ENCODE data around the gene ERRFI1. TPM values are rescaled to one million over a fixed set of nuclear protein-coding genes. Genes with fewer than 3 reads are reported as not detected.
"Not testable (repeated sequence)": the region's sequence is repeated elsewhere in the genome, so short reads cannot be mapped to it uniquely, and the experiment has no call there.

Gene ERRFI1, protein sequence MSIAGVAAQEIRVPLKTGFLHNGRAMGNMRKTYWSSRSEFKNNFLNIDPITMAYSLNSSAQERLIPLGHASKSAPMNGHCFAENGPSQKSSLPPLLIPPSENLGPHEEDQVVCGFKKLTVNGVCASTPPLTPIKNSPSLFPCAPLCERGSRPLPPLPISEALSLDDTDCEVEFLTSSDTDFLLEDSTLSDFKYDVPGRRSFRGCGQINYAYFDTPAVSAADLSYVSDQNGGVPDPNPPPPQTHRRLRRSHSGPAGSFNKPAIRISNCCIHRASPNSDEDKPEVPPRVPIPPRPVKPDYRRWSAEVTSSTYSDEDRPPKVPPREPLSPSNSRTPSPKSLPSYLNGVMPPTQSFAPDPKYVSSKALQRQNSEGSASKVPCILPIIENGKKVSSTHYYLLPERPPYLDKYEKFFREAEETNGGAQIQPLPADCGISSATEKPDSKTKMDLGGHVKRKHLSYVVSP
- 11.1 TPM for total RNA-seq
- long read RNA-seq, transcript ERRFI1-201 (4 exons, 3,104 nt): major isoform, 7 of 17 reads
- long read RNA-seq, partial matches to known transcripts: 5 of 17 reads
- long read RNA-seq, other reads (novel, unspliced or antisense): 3 of 17 reads

DNA sequence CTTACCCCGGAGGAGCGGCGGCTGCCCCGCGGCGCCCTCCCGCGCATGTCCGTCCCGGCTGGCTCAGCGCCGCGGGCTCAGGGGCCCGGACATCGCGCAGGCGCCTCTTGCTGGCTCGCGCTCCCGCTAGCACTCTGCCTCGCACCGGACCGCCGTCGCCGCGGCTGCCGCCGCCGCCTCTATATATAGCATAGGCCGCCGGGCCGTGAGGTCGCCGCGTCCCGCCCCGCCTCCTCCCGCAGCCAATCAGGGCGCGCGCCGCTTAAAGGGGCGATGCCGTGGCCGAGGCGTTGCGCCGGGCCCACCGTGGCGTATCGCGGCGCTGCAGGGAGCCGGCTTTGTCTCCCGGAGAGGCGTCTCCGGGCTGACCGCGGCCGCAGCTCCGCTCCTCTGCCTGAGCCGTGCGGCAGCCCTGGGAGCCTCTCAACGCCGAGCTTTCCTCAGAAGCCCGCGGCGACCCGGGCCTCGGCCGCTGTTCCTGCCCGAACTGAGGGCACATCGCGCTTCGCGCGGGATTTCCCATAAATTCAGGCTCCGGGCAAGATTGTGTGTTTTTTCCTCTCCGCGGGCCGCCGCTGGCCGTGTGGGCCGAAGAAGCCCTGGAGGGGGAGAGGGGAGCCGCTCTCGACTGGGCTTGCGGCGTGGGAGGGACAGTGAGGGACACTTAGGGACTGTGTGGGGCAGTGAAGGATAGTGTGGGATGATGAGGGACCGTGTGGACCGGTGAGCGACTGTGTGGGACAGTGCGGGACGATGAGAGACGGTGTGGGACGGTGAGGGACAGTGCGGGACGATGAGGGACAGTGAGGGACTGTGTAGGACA, at the start of gene ERRFI1:
ERRFI1 (minus strand) TSS at position 157 of the 823 bp plus-strand sequence. CDS start 10,690 bp downstream, outside the sequence.
- ATAC-seq (ENCODE audit: poor library complexity): peak; percentile 97
- peak; percentile 97 for DNase-seq
- intact Hi-C loops (cut with DNase I): loop anchor here (5.0 kb wide), 1 partner anchor 291 kb away; the partner anchor contains the start of gene SLC45A1

DNA sequence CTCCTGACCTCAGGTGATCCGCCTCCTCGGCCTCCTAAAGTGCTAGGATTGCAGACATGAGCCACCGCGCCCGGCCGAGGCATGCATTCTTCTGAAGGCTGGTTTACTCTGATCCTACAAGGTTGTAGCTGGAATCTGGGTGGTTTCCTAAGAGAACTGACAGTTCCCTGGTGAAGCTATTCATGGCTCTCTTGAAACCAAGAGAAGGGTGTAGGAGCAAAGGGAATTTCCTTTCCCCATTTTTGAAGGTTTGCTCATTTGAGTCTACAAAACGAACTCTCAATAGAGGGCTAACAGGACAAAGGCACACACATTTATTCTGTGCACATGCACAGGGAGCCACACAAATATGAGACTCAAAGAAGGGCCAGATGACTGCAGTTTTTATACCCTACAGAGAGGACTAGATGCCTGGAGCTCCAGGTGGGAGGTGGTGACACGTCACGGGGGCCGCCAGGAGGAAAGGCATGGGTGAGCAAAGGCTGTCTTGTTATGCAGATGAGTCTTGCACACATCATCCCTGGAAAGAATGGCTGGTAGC, 49.5 kb upstream of the ERRFI1 start:
- ATAC-seq (ENCODE audit: poor library complexity) (no peak), DNase-seq (no peak)
- intact Hi-C loops (cut with DNase I): no loop called here

DNA sequence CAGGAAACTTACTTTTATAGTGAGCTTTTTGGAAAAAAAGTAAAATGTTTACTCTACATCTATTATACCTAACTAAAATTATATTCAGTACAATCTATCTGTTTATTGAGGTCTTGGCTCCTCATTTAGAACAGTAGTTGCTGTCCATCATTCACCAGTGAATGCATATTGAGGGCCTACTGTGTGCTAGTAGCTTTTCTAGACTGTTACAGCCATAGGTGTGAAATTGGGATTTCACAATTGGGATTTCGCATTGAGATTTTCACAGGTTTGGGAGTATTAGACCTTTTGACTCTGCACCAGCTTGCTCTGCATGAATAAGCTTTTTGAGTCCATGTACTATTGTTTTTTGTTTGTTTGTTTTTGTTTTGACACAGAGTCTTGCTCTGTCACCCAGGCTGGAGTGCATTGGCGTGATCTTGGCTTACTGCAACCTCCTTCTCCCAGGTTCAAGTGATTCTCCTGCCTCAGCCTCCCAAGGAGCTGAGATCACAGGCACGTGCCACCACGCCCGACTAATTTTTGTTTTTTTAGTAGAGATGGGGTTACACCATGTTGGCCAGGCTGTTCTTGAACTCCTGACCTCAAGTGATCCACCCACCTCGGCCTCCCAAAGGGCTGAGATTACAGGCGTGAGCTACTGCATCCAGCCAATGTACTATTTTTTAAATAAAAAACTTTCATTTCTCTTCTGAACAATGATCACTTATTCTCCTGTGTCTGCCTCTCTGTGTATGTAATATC, 47.2 kb upstream of the ERRFI1 start:
- intact Hi-C loops (cut with DNase I): no loop called here
- ATAC-seq (ENCODE audit: poor library complexity): peak; percentile 26
- DNase-seq: peak; percentile 53

DNA sequence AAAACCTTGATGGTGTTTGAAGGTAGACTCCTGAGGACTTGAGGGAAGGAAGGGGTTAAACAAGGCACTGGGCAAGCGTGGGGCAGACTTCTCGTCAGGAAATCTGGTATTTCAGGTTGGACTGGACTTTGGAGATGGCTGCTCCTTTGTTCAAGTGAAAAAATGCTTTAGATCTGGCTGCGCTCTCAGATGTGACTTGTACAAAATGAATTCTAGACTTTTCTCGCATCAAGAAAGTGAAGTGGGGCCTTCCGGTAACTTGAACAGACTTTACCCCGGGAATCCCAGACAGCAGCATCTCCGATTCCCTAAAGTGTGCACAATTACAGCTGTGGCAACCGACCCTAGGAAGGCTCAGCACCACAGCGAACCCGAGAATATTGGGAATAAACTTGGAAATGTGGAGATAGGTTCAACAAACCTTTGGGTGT, 44.3 kb upstream of the ERRFI1 start:
- intact Hi-C loops (cut with DNase I): no loop called here
- ATAC-seq (ENCODE audit: poor library complexity) (no peak), DNase-seq (no peak)

DNA sequence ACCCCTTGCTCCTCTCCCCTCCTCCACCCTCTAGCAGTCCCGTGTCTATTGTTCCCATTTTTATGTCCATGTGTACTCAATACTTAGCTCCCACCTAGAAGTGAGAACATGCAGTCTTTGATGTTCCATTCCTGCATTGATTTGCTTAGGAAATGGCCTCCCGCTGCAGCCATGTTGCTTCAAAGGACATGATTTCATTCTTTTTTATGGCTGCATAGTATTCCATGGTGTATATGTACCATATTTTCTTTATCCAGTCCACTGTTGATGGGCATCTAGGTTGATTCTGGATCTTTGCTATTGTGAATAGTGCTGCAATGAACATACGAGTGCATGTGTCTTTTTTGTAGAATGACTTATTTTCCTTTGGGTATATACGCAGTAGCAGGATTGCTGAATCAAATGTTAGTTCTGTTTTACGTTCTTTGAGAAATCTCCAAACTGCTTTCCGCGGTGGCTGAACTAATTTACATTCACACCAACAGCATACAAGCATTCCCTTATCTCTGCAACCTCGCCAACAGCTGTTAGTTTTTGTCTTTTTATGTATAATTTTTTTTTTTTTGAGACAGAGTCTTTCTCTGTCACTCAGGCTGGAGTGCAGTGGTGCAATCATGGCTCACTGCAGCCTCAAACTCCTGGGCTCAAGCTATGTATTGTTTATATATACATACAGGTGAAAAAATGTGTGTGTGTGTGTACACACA, 43.7 kb upstream of the ERRFI1 start:
- ATAC-seq (ENCODE audit: poor library complexity); DNase-seq; intact Hi-C loops (cut with DNase I): not testable (repeated sequence)

DNA sequence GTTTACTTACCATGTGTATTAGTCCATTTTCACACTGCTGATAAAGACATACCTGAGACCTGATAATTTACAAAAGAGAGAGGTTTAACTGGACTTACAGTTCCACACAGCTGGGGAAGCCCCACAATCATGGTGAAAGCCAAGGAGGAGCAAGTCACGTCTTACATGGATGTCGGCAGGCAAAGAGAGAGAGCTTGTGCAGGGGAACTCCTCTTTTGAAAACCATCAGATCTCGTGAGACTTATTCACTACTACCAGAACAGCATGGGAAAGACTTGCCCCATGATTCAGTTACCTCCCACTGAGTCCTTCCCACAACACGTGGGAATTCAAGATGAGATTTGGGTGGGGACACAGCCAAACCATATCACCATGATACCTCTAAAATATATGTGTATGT, 39.3 kb upstream of the ERRFI1 start:
- DNase-seq (no peak), ATAC-seq (ENCODE audit: poor library complexity) (no peak)
- intact Hi-C loops (cut with DNase I): no loop called here

DNA sequence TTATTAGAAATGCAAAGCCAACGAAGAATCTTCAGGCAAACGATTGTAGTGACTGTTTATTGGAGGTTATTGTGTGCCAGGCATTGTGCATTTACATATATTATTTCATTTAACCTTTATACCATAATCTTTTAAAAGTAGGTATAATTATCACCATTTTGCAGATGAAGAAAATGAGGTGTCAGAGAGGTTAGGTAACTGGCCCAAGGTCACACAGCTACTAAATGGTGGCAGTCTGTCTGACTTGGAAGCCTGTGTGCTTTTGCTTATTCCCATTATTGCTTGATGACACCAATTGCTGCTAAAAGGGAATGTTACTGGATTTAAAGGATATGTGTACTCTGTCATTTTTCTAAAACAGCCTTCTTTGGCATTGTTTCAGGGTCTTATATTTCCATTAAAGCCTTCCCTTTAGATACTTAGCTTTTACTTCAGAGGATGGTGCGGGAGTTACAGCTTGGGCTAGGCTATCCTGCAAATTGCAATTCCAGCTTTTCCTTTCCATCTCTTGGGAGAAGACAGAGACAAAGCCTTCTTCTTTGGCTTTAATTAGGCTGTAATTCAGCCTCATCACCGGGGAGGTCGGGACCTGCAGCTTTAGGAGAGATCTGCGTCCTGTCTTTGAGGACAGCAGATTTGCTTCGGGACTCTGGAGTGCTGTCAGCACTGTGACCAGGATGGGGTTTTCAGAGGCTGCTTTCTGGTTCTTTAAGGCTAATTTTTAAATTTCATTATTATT, 37.4 kb upstream of the ERRFI1 start:
- no peak for ATAC-seq (ENCODE audit: poor library complexity)
- no peak for DNase-seq
- intact Hi-C loops (cut with DNase I): no loop called here

DNA sequence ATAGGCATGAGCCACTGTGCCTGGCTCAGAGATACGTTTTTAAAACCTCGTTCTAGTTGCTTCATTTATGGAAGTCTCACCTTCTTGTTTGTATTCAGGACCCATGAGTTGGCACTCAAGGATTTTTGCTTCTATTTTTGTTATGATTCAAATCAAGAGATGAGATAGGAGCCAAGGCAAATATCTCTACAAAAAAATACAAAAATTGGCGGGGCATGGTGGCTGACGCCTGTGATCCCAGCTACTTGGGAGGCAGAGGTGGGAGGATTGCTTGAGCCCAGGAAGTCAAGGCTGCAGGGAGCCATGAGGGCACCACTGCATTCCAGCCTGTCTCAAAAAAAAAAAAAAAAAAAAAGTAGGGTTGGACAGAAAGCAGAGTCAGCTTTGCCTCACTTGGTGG, 36.8 kb upstream of the ERRFI1 start:
- intact Hi-C loops (cut with DNase I): no loop called here
- ATAC-seq (ENCODE audit: poor library complexity): no peak
- no peak for DNase-seq

DNA sequence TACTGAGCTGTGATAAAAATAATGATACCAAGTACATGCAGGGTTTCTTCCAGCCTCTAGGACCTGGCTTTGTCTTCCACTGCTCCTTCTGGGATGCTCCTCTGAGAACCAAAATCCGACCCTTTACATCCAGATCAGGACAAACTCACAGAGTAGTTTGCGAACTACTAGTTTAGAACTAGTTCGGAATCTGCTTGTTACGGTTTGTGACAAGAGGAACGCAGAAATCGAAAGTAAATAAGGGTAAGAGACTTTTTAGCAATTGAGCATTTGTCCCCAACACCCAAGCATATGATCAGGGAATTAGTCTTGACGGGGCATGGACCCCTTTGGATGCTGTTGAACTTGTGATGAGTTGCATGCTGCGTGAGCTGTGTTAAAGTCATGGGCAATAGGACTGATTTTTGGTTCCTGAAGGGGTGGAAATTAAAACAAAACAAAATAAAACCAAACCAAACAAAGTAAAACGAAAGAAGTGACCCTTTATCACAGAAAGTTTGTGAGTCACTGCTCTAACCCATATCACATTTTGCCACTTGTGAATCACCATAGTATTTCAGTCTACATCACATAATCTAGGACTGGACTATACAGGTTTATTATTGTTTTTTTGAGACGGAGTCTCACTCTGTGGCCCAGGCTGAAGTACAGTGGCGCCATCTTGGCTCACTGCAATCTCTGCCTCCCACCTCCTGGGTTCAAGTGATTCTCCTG, 35.7 kb upstream of the ERRFI1 start:
- DNase-seq: no peak
- no peak for ATAC-seq (ENCODE audit: poor library complexity)
- intact Hi-C loops (cut with DNase I): no loop called here

DNA sequence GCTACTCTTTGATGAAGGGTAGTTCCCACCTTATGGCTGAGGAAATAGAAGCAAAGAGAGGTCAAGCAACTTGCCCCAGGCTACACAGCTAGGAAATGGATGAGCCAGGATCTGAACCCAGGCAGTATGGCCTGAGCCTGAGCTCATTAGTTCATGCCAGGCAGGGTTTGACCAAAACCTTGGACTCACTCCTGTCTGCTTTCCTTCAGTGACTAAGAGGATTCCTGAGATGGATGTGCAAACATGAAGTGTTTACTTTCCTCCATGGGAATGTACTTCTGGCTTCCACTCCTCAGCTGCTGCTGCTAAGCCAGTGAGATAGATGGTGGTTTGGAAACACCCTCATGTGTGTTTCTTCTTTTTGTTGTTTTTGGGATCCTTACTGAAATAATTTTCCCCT, 35.1 kb upstream of the ERRFI1 start:
- intact Hi-C loops (cut with DNase I): no loop called here
- no peak for DNase-seq
- ATAC-seq (ENCODE audit: poor library complexity): peak; percentile 51

DNA sequence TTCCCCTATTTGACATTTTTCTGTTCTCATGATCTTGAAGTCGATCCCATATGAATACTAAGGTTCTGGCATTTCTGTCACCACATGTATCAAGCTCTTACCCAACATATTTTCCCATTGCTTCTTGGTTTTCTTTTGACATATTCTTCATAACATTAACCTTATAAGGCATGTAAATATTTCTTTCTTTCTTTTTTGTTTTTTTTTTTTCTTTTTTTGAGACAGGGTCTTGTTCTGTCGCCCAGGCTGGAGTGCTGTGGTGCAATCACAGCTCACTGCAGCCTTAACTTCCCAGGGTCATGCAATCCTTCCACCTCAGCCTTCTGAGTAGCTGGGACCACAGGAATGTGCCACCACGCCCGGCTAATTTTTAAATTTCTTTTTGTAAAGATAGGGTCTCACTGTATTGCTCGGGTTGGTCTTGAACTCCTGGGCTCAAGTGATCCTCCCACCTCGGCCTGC, 33.1 kb upstream of the ERRFI1 start:
- intact Hi-C loops (cut with DNase I): no loop called here
- ATAC-seq (ENCODE audit: poor library complexity) (no peak), DNase-seq (no peak)

DNA sequence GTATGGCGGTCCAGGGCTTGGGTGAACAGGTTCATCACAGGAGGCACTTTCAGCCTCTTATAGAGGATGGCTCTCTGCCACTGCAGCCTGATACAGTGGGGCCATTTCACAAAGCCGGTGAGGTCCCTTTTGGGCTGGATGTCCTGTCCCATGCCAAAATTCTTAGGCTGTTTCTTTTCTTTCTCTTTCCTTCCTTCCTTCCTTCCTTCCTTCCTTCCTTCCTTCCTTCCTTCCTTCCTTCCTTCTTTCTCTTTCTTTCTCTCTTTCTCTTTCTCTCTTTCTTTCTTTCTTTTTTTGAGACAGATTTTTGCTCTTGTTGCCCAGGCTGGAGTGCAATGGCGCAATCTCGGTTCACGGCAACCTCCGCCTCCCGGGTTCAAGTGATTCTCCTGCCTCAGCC, 31.7 kb upstream of the ERRFI1 start:
- intact Hi-C loops (cut with DNase I); ATAC-seq (ENCODE audit: poor library complexity); DNase-seq: not testable (repeated sequence)

DNA sequence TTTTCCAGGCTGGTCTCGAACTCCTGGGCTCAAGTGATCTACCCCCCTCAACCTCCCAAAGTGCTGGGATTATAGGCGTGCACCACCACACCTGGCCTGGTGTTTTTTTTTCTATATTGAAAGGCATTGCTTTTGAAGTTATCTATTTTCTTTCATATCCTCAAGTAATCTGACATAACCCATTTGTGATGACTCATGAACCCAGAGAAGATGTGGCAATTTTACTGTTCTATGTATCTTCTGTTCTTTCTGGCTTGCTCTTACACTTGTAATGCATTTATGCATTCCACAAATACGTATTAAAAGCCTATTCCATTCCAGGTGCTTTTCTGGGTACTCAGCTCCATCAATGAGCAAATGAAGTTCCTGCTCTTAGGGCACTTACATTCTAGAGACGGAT, 29.9 kb upstream of the ERRFI1 start:
- ATAC-seq (ENCODE audit: poor library complexity) (no peak), DNase-seq (no peak)
- intact Hi-C loops (cut with DNase I): no loop called here

DNA sequence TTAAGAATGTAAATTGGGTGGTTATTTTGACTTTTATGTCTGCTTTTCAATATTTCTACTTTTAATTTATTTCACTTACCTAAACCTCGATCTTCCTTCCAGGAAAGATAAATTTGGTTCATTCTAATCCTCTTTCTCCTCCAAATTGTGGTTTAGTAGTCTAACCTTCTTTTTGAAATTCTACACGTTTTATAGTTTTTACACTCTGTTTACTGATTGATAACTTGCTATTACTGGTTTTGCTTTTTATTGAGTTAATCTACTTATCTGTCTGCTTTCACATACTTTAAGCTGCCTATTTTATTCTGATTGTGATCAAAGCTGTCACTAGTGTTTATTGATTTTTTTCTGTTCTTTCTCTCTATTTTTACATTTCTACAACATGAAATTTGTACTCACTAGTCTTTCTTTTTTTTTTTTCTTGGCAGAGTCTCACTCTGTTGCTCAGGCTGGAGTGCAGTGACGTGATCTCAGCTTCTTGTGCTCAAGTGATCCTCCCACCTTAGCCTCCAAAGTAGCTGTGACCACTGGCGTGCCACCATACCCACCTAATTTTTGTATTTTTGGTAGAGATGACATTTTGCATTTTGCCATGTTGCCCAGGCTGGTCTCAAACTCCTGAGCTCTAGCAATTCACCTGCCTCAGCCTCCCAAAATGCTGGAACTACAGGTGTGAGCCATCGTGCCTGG, 27.9 kb upstream of the ERRFI1 start:
- DNase-seq: no peak
- ATAC-seq (ENCODE audit: poor library complexity): no peak
- intact Hi-C loops (cut with DNase I): no loop called here

DNA sequence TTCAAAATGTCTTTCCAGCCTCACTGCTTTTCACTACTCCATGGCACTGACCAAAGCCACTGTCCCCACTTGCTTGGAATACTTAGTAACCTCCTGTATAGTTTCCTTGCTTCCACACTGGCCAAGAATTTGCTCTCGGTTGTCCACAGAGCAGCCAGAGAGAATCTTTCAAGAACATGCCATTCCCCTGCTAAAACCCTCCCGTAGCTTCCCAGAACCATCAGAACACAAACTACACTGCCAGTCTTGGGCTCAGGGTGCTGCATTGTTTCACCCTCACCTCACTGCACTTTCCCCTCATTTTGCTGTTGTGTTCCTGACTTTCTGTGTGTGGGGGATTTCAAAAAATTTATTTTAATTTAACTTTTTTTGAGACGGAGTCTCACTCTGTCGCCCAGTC, 25.5 kb upstream of the ERRFI1 start:
- no peak for DNase-seq
- ATAC-seq (ENCODE audit: poor library complexity): no peak
- intact Hi-C loops (cut with DNase I): no loop called here

DNA sequence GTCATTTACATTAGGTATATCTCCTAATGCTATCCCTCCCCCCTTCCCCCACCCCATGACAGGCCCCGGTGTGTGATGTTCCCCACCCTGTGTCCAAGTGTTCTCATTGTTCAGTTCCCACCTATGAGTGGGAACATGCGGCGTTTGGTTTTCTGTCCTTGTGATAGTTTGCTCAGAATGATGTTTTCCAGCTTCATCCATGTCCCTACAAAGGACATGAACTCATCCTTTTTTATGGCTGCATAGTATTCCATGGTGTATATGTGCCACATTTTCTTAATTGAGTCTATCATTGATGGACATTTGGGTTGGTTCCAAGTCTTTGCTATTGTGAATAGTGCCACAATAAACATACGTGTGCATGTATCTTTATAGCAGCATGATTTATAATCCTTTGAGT, 23.1 kb upstream of the ERRFI1 start:
- ATAC-seq (ENCODE audit: poor library complexity); DNase-seq: not testable (repeated sequence)
- intact Hi-C loops (cut with DNase I): loop anchor here (10.0 kb wide), 1 partner anchor 186 kb away; no protein-coding TSS in a partner anchor

All from Right ventricle myocardium superior (tissue), 1 donor.